Endodermal cell (in vitro differentiated cells): ENCODE data around the gene CYB5R2. TPM values are rescaled to one million over a fixed set of nuclear protein-coding genes. Genes with fewer than 3 reads are reported as not detected.

Experiments used
- DNase-seq: peaks from one replicate; pipeline ENCODE4 v3.0.0-alpha.2; 2017
- H3K27ac ChIP-seq: 2 replicates; pipeline ENCODE4 v1.5.1; 2013; ENCODE audit warnings: mild to moderate bottlenecking, low read depth, low read length, moderate library complexity
- H3K27me3 ChIP-seq: 2 replicates; pipeline ENCODE4 v1.6.1; 2013; ENCODE audit warnings: mild to moderate bottlenecking, low read length, moderate library complexity; ENCODE audit not compliant: insufficient read depth, control insufficient read depth, poor library complexity, severe bottlenecking
- H3K36me3 ChIP-seq: 2 replicates; pipeline ENCODE4 v1.7.0; 2013; ENCODE audit warnings: mild to moderate bottlenecking, low read length, moderate library complexity; ENCODE audit not compliant: control insufficient read depth, insufficient read depth
- H3K4me1 ChIP-seq: one replicate; pipeline ENCODE4 v1.7.0; 2013; ENCODE audit warnings: low read length; ENCODE audit not compliant: control insufficient read depth, insufficient read depth
- H3K4me3 ChIP-seq: 2 replicates; pipeline ENCODE4 v1.5.1; 2013; ENCODE audit warnings: mild to moderate bottlenecking, low read length, moderate library complexity
- H3K9ac ChIP-seq: 2 replicates; pipeline ENCODE4 v1.6.1; 2013; ENCODE audit warnings: mild to moderate bottlenecking, low read length, moderate library complexity; ENCODE audit not compliant: poor library complexity, severe bottlenecking; ENCODE audit errors: extremely low read depth
- H3K9me3 ChIP-seq: 2 replicates; pipeline ENCODE4 v1.6.1; 2013; ENCODE audit warnings: mild to moderate bottlenecking, low read length, moderate library complexity; ENCODE audit not compliant: control insufficient read depth
- H3K27ac Mint-ChIP-seq: 2 replicates; pipeline ENCODE4 v1.8.0; 2020; ENCODE audit warnings: mixed read lengths
- H3K27me3 Mint-ChIP-seq: 2 replicates; pipeline ENCODE4 v1.8.0; 2021; ENCODE audit warnings: mild to moderate bottlenecking, mixed read lengths; ENCODE audit not compliant: insufficient read depth
- H3K36me3 Mint-ChIP-seq: 2 replicates; pipeline ENCODE4 v1.8.0; 2020; ENCODE audit warnings: low read depth, mixed read lengths
- H3K4me1 Mint-ChIP-seq: 2 replicates; pipeline ENCODE4 v1.8.0; 2020; ENCODE audit warnings: mixed read lengths
- H3K4me3 Mint-ChIP-seq: 2 replicates; pipeline ENCODE4 v1.8.0; 2020; ENCODE audit warnings: mild to moderate bottlenecking, moderate library complexity, mixed read lengths
- H3K9me3 Mint-ChIP-seq: 2 replicates; pipeline ENCODE4 v1.8.0; 2020; ENCODE audit warnings: mild to moderate bottlenecking, mixed read lengths
- CTCF ChIP-seq: fragments of 200-600 bp; sonication (generic); conservative IDR thresholded peaks from 2 replicates; pipeline ENCODE4 v1.5.0; 2021; ENCODE audit warnings: antibody characterized with exemption, mild to moderate bottlenecking
- WGBS, 2 experiments: methylation state at CpG; one replicate each; pipeline versions ENCODE4 v1.1.5 to v1.1.7; 2013; ENCODE audit warnings: missing lambda C conversion rate in 2 of 2, mixed read lengths in 1 of 2; ENCODE audit not compliant: insufficient coverage in 1 of 2, insufficient read length in 1 of 2; 5-methylcytosine and 5-hydroxymethylcytosine counted together
- total RNA-seq, 2 donors: library from RNA; stranded (reverse); fragmentation: NEBNext Ultra II Directional in 1 of 2; extraction: Animal tissue kit (Norgen Biotek cat#: 25700) in 1 of 2; gene quantifications; 2 replicates in 1 of 2; 3 replicates in 1 of 2; pipeline ENCODE4 v1.2.1, GENCODE V29; 2021

CYB5R2 gene
- total RNA-seq, 2 donors from 2014 or later: 31.7 to 51.9 TPM

GRCh38 chr11:7643314-7643713 lies 30.0 kb downstream of the CYB5R2 start:
- Mint-ChIP-seq H3K4me3 (no peak overlapping the region), H3K4me1 (no peaks in the 10 kb centered on the region), H3K9me3 (no peaks in the 10 kb centered on the region), H3K27me3 (no peaks in the 10 kb centered on the region), H3K27ac (no peak overlapping the region), H3K36me3 (peaks cover 92% of the 10 kb centered on the region)
- Histone ChIP-seq H3K9ac (no peak overlapping the region), H3K27ac (no peak overlapping the region), H3K9me3 (no peaks in the 10 kb centered on the region), H3K4me3 (no peak overlapping the region), H3K4me1 (no peaks in the 10 kb centered on the region), H3K27me3 (no peaks in the 10 kb centered on the region), H3K36me3 (peaks cover 94% of the 10 kb centered on the region)
- WGBS, 2 experiments: 55 to 91% methylated on average over 4 of the region's 4 CpGs
- TF ChIP-seq CTCF: no peak
- no peak for DNase-seq

GRCh38 chr11:7642747-7643146 lies 30.6 kb downstream of the CYB5R2 start:
- 71 to 100% methylated on average over 2 to 4 of the region's 4 CpGs for WGBS, 2 experiments
- Histone ChIP-seq H3K9me3 (no peaks in the 10 kb centered on the region), H3K36me3 (peaks cover 94% of the 10 kb centered on the region), H3K27ac (no peak overlapping the region), H3K9ac (no peak overlapping the region), H3K27me3 (no peaks in the 10 kb centered on the region), H3K4me1 (no peaks in the 10 kb centered on the region), H3K4me3 (no peak overlapping the region)
- TF ChIP-seq CTCF: no peak
- peaks cover 92% of the 10 kb centered on the region for H3K36me3 Mint-ChIP-seq
- H3K4me3 Mint-ChIP-seq: no peak overlapping the region
- no peak for DNase-seq
- no peaks in the 10 kb centered on the region for H3K9me3 Mint-ChIP-seq
- H3K4me1 Mint-ChIP-seq: no peaks in the 10 kb centered on the region
- no peaks in the 10 kb centered on the region for H3K27me3 Mint-ChIP-seq
- no peak overlapping the region for H3K27ac Mint-ChIP-seq

GRCh38 chr11:7640816-7641215 lies 32.5 kb downstream of the CYB5R2 start:
- H3K9me3 Mint-ChIP-seq: no peaks in the 10 kb centered on the region
- 94 to 96% methylated on average over 3 to 6 of the region's 6 CpGs for WGBS, 2 experiments
- H3K9ac ChIP-seq: no peak overlapping the region

More at GRCh38 chr11:7640816-7641215, 32.5 kb downstream of the CYB5R2 start:
- H3K9me3 ChIP-seq: no peaks in the 10 kb centered on the region
- TF ChIP-seq CTCF: no peak
- H3K27ac Mint-ChIP-seq: no peak overlapping the region
- no peak overlapping the region for H3K4me3 ChIP-seq
- H3K27me3 ChIP-seq: no peaks in the 10 kb centered on the region
- peaks cover 97% of the 10 kb centered on the region for H3K36me3 ChIP-seq
- H3K27ac ChIP-seq: no peak overlapping the region
- peaks cover 92% of the 10 kb centered on the region for H3K36me3 Mint-ChIP-seq
- no peak for DNase-seq
- H3K4me1 ChIP-seq: no peaks in the 10 kb centered on the region
- H3K4me3 Mint-ChIP-seq: no peak overlapping the region
- H3K4me1 Mint-ChIP-seq: no peaks in the 10 kb centered on the region
- H3K27me3 Mint-ChIP-seq: no peaks in the 10 kb centered on the region
